Measurements from ENCODE around the gene NOVA2.

Gene NOVA2

GRCh38 chr19:45999653-46000121, 26.0 kb upstream of the NOVA2 start:
- no peak for DNase-seq

GRCh38 chr19:45998834-45999233, 25.2 kb upstream of the NOVA2 start:
- no peak for DNase-seq

- DNase-seq, result no peak
Observed at GRCh38 chr19:45996933-45997332, 23.3 kb upstream of the NOVA2 start.

GRCh38 chr19:45995715-45996385, 22.2 kb upstream of the NOVA2 start:
- DNase-seq, result no peak

GRCh38 chr19:45994998-45995714, 21.5 kb upstream of the NOVA2 start, which contains the start of gene CCDC61:
CCDC61 (plus strand) TSS chr19:45995467; CDS start chr19:46003019, 7,552 bp downstream.
- peak; percentile 89 for DNase-seq

- no peak for DNase-seq
Observed at GRCh38 chr19:45994456-45994997, 20.9 kb upstream of the NOVA2 start.

GRCh38 chr19:45990113-45990728, 16.6 kb upstream of the NOVA2 start:
- no peak for DNase-seq

- DNase-seq, result no peak
Observed at GRCh38 chr19:45985321-45985720, 11.7 kb upstream of the NOVA2 start.

GRCh38 chr19:45981350-45981749, 7.7 kb upstream of the NOVA2 start:
- no peak for DNase-seq

GRCh38 chr19:45978156-45978555, 4.5 kb upstream of the NOVA2 start:
- no peak for DNase-seq

- DNase-seq, result no peak
Observed at GRCh38 chr19:45976178-45976577, 2.5 kb upstream of the NOVA2 start.

- no peak for DNase-seq
Observed at GRCh38 chr19:45975306-45976070, 1.8 kb upstream of the NOVA2 start.

GRCh38 chr19:45972947-45973540, 621 bp downstream of the NOVA2 start:
- no peak for DNase-seq

GRCh38 chr19:45972081-45972946, 1.4 kb downstream of the NOVA2 start:
- peak; percentile 29 for DNase-seq

GRCh38 chr19:45971260-45971902, 2.3 kb downstream of the NOVA2 start:
- DNase-seq, result no peak

- no peak for DNase-seq
Observed at GRCh38 chr19:45969676-45970075, 4.0 kb downstream of the NOVA2 start.

GRCh38 chr19:45968626-45969025, 5.0 kb downstream of the NOVA2 start:
- DNase-seq, result no peak

- no peak for DNase-seq
Observed at GRCh38 chr19:45967246-45967645, 6.4 kb downstream of the NOVA2 start.

- no peak for DNase-seq
Observed at GRCh38 chr19:45962021-45962420, 11.6 kb downstream of the NOVA2 start.

GRCh38 chr19:45960595-45961235, 12.9 kb downstream of the NOVA2 start:
- DNase-seq, result no peak

Measured in stimulated activated CD4-positive, alpha-beta T cell treated with anti-CD3 and anti-CD28 coated beads, Interleukin-4, amount 100 ng/mL, for 1 hour (primary cell).